GM12878 (cell line): Measurements from ENCODE around the gene C5orf15. TPM values are rescaled to one million over a fixed set of nuclear protein-coding genes. Genes with fewer than 3 reads are reported as not detected.

Experiments
- BCLAF1 ChIP-seq: fragments of 450-650 bp; IDR thresholded peaks from 2 replicates; pipeline ENCODE4 v1.6.1; 2017; ENCODE audit warnings: antibody characterized with exemption, mild to moderate bottlenecking, moderate library complexity
- BRCA1 ChIP-seq: IDR thresholded peaks from 2 replicates; pipeline ENCODE4 v1.6.1; 2011; ENCODE audit warnings: low read depth, low read length, improper control_type of control experiment
- CHD1 ChIP-seq: IDR thresholded peaks from 2 replicates; pipeline ENCODE4 v1.6.1; 2012; ENCODE audit warnings: low read depth, low read length, improper control_type of control experiment
- ESRRA ChIP-seq: IDR thresholded peaks from 2 replicates; pipeline ENCODE4 v1.6.1; 2012; ENCODE audit warnings: mild to moderate bottlenecking, low read length, improper control_type of control experiment
- HDAC6 ChIP-seq: fragments of 200-600 bp; sonication (generic); IDR thresholded peaks from one replicate; pipeline ENCODE4 v1.8.0; 2017; ENCODE audit warnings: antibody characterized with exemption; ENCODE audit not compliant: unreplicated experiment
- HDGF ChIP-seq: fragments of 450-650 bp; IDR thresholded peaks from 2 replicates; pipeline ENCODE4 v1.6.1; 2016; ENCODE audit warnings: antibody characterized with exemption
- POU2F2 ChIP-seq: IDR thresholded peaks from 3 replicates; pipeline ENCODE4 v1.6.1; 2011; ENCODE audit warnings: low read depth, mild to moderate bottlenecking, low read length, borderline replicate concordance
- RELB ChIP-seq: fragments of 450-650 bp; IDR thresholded peaks from 2 replicates; pipeline ENCODE4 v1.6.1; 2017; ENCODE audit warnings: low read depth, mild to moderate bottlenecking, moderate library complexity
- ZNF687 ChIP-seq: fragments of 450-650 bp; IDR thresholded peaks from 2 replicates; pipeline ENCODE4 v1.6.1; 2017; ENCODE audit warnings: mild to moderate bottlenecking, moderate library complexity
- polyA plus RNA-seq, 11 experiments: library from polyadenylated mRNA; depleted of rRNA in 4 of 11; unstranded in 6 of 11; stranded (reverse) in 5 of 11; fragments of >200 nt; fragmentation: Nextera tagmentation in 4 of 11; fragmentation: Illumina TruSeq in 1 of 11; extraction: Ambion mirVana in 4 of 11; extraction: Trizol in 1 of 11; gene quantifications; 1 replicate in 1 of 11; 2 replicates in 10 of 11; pipeline versions ENCODE4 v1.2.1 to v1.2.3, GENCODE V29; 2011 to 2016; ENCODE audit warnings: inconsistent platforms in 2 of 11, missing spikeins in 2 of 11, low read depth in 1 of 11
- total RNA-seq, 4 experiments: library from RNA; depleted of rRNA in 3 of 4; stranded (reverse); fragments of >200 nt in 3 of 4; fragmentation: Illumina TruSeq in 1 of 4; extraction: Trizol in 1 of 4; gene quantifications; 2 replicates each; pipeline versions ENCODE4 v1.2.1 to v1.2.3, GENCODE V29; 2013 to 2021

Gene C5orf15
- total and polyA plus RNA-seq, 10 of the 15 experiments (the other 5 are each of a cell fraction or from before 2014, with no cell fraction given), result 21.7 to 69.6 (median 46.0) TPM

GRCh38 chr5:133926489-133927299, 41.7 kb downstream of the C5orf15 start (continued):
- TF ChIP-seq ZNF687 (no peak), ESRRA (no peak), POU2F2 (no peak), BCLAF1 (no peak), RELB (no peak), HDGF (no peak), BRCA1 (no peak), CHD1 (no peak), HDAC6 (no peak)
